HT1080 (cell line): Measurements from ENCODE around the gene PCNT. TPM values are rescaled to one million over a fixed set of nuclear protein-coding genes. Genes with fewer than 3 reads are reported as not detected.

Source experiments
- DNase-seq: peaks from one replicate; pipeline ENCODE4 v3.0.0-alpha.2; 2015; ENCODE audit warnings: low read depth
- total RNA-seq: library from RNA; depleted of rRNA; stranded (reverse); fragments of >200 nt; shearing (Covaris generic); gene quantifications from 2 replicates; pipeline ENCODE4 v1.2.3, GENCODE V29; 2014

Gene PCNT
- total RNA-seq, 1 experiment from 2014 or later: 30.1 TPM

GRCh38 chr21:46379691-46380090, 55.7 kb downstream of the PCNT start:
- DNase-seq: no peak

- no peak for DNase-seq
Observed at GRCh38 chr21:46381541-46381940, 57.6 kb downstream of the PCNT start.

GRCh38 chr21:46384556-46384955, 60.6 kb downstream of the PCNT start:
- DNase-seq: no peak

GRCh38 chr21:46385846-46386733, 62.1 kb downstream of the PCNT start:
- no peak for DNase-seq

GRCh38 chr21:46386734-46387088, 62.8 kb downstream of the PCNT start:
- DNase-seq: no peak

GRCh38 chr21:46388206-46388880, 64.4 kb downstream of the PCNT start:
- no peak for DNase-seq

- no peak for DNase-seq
Observed at GRCh38 chr21:46388896-46389295, 64.9 kb downstream of the PCNT start.

GRCh38 chr21:46390603-46391545, 66.9 kb downstream of the PCNT start:
- DNase-seq: no peak

GRCh38 chr21:46391773-46392172, 67.8 kb downstream of the PCNT start:
- no peak for DNase-seq

GRCh38 chr21:46392921-46393320, 69.0 kb downstream of the PCNT start:
- DNase-seq: no peak

GRCh38 chr21:46393451-46393940, 69.5 kb downstream of the PCNT start:
- DNase-seq: no peak

GRCh38 chr21:46393941-46394594, 70.1 kb downstream of the PCNT start:
- DNase-seq: no peak

- no peak for DNase-seq
Observed at GRCh38 chr21:46394595-46395104, 70.7 kb downstream of the PCNT start.

- DNase-seq: no peak
Observed at GRCh38 chr21:46397211-46397905, 73.4 kb downstream of the PCNT start.

- DNase-seq: no peak
Observed at GRCh38 chr21:46397993-46398392, 74.0 kb downstream of the PCNT start.

GRCh38 chr21:46399129-46399528, 75.2 kb downstream of the PCNT start:
- DNase-seq: no peak

GRCh38 chr21:46399686-46400085, 75.7 kb downstream of the PCNT start:
- no peak for DNase-seq

GRCh38 chr21:46401186-46401910, 77.4 kb downstream of the PCNT start:
- DNase-seq: no peak

GRCh38 chr21:46402421-46402820, 78.5 kb downstream of the PCNT start:
- DNase-seq: no peak
